ENCODE data around the gene ZXDC.

Gene ZXDC

GRCh38 chr3:126417515-126417914, 58.2 kb downstream of the ZXDC start:
- Histone ChIP-seq H3K9me3 (ENCODE audit: control insufficient read depth, low read length) (no peaks in the 10 kb centered on the region), H3K4me1 (ENCODE audit: control insufficient read depth, insufficient read depth, low read length) (no peaks in the 10 kb centered on the region), H3K27ac (ENCODE audit: insufficient read depth, low read depth, low read length, poor library complexity, severe bottlenecking) (no peak overlapping the region), H3K27me3 (ENCODE audit: control insufficient read depth, insufficient read depth, low read length, poor library complexity, severe bottlenecking) (no peaks in the 10 kb centered on the region), H3K36me3 (ENCODE audit: control insufficient read depth, insufficient read depth, low read length) (no peaks in the 10 kb centered on the region), H3K4me3 (ENCODE audit: insufficient read depth, low read depth, low read length) (no peak overlapping the region)
- WGBS, 2 experiments, result 85 to 87% methylated on average over 5 of the region's 5 CpGs

- no peaks in the 10 kb centered on the region for H3K36me3 ChIP-seq (ENCODE audit: control insufficient read depth, insufficient read depth, low read length)
- no peaks in the 10 kb centered on the region for H3K4me1 ChIP-seq (ENCODE audit: control insufficient read depth, insufficient read depth, low read length)
- 95 to 97% methylated on average over 6 to 7 of the region's 7 CpGs for WGBS, 2 experiments
- H3K27ac ChIP-seq (ENCODE audit: insufficient read depth, low read depth, low read length, poor library complexity, severe bottlenecking), result no peak overlapping the region
- H3K9me3 ChIP-seq (ENCODE audit: control insufficient read depth, low read length), result no peaks in the 10 kb centered on the region
- H3K27me3 ChIP-seq (ENCODE audit: control insufficient read depth, insufficient read depth, low read length, poor library complexity, severe bottlenecking), result no peaks in the 10 kb centered on the region
- no peak overlapping the region for H3K4me3 ChIP-seq (ENCODE audit: insufficient read depth, low read depth, low read length)
Observed at GRCh38 chr3:126416943-126417342, 58.7 kb downstream of the ZXDC start.

- H3K27ac ChIP-seq (ENCODE audit: insufficient read depth, low read depth, low read length, poor library complexity, severe bottlenecking), result no peak overlapping the region
- WGBS, 2 experiments, result 94% methylated on average over 61 of the region's 61 CpGs
- no peaks in the 10 kb centered on the region for H3K27me3 ChIP-seq (ENCODE audit: control insufficient read depth, insufficient read depth, low read length, poor library complexity, severe bottlenecking)
- H3K9me3 ChIP-seq (ENCODE audit: control insufficient read depth, low read length), result no peaks in the 10 kb centered on the region
- H3K36me3 ChIP-seq (ENCODE audit: control insufficient read depth, insufficient read depth, low read length), result no peaks in the 10 kb centered on the region
- H3K4me1 ChIP-seq (ENCODE audit: control insufficient read depth, insufficient read depth, low read length), result no peaks in the 10 kb centered on the region
- H3K4me3 ChIP-seq (ENCODE audit: insufficient read depth, low read depth, low read length), result no peak overlapping the region
Observed at GRCh38 chr3:126415661-126416591, 59.8 kb downstream of the ZXDC start.

GRCh38 chr3:126414961-126415660, 60.6 kb downstream of the ZXDC start:
- H3K4me1 ChIP-seq (ENCODE audit: control insufficient read depth, insufficient read depth, low read length), result peaks cover 4% of the 10 kb centered on the region
- no peaks in the 10 kb centered on the region for H3K9me3 ChIP-seq (ENCODE audit: control insufficient read depth, low read length)
- no peaks in the 10 kb centered on the region for H3K36me3 ChIP-seq (ENCODE audit: control insufficient read depth, insufficient read depth, low read length)
- no peaks in the 10 kb centered on the region for H3K27me3 ChIP-seq (ENCODE audit: control insufficient read depth, insufficient read depth, low read length, poor library complexity, severe bottlenecking)
- no peak overlapping the region for H3K27ac ChIP-seq (ENCODE audit: insufficient read depth, low read depth, low read length, poor library complexity, severe bottlenecking)
- WGBS, 2 experiments, result 93 to 95% methylated on average over 12 of the region's 12 CpGs
- H3K4me3 ChIP-seq (ENCODE audit: insufficient read depth, low read depth, low read length), result no peak overlapping the region

GRCh38 chr3:126414406-126414805, 61.3 kb downstream of the ZXDC start:
- Histone ChIP-seq H3K4me1 (ENCODE audit: control insufficient read depth, insufficient read depth, low read length) (peaks cover 4% of the 10 kb centered on the region), H3K27ac (ENCODE audit: insufficient read depth, low read depth, low read length, poor library complexity, severe bottlenecking) (no peak overlapping the region), H3K36me3 (ENCODE audit: control insufficient read depth, insufficient read depth, low read length) (no peaks in the 10 kb centered on the region), H3K4me3 (ENCODE audit: insufficient read depth, low read depth, low read length) (no peak overlapping the region), H3K9me3 (ENCODE audit: control insufficient read depth, low read length) (no peaks in the 10 kb centered on the region), H3K27me3 (ENCODE audit: control insufficient read depth, insufficient read depth, low read length, poor library complexity, severe bottlenecking) (no peaks in the 10 kb centered on the region)
- WGBS, 2 experiments, result 88 to 92% methylated on average over 11 of the region's 11 CpGs

- WGBS, 2 experiments, result 71 to 78% methylated on average over 4 of the region's 4 CpGs
- Histone ChIP-seq H3K9me3 (ENCODE audit: control insufficient read depth, low read length) (no peaks in the 10 kb centered on the region), H3K4me1 (ENCODE audit: control insufficient read depth, insufficient read depth, low read length) (peaks cover 4% of the 10 kb centered on the region), H3K36me3 (ENCODE audit: control insufficient read depth, insufficient read depth, low read length) (no peaks in the 10 kb centered on the region), H3K4me3 (ENCODE audit: insufficient read depth, low read depth, low read length) (no peak overlapping the region), H3K27me3 (ENCODE audit: control insufficient read depth, insufficient read depth, low read length, poor library complexity, severe bottlenecking) (no peaks in the 10 kb centered on the region), H3K27ac (ENCODE audit: insufficient read depth, low read depth, low read length, poor library complexity, severe bottlenecking) (no peak overlapping the region)
Observed at GRCh38 chr3:126413693-126414080, 62.0 kb downstream of the ZXDC start.

GRCh38 chr3:126412841-126413692, 62.6 kb downstream of the ZXDC start:
- Histone ChIP-seq H3K27ac (ENCODE audit: insufficient read depth, low read depth, low read length, poor library complexity, severe bottlenecking) (no peak overlapping the region), H3K27me3 (ENCODE audit: control insufficient read depth, insufficient read depth, low read length, poor library complexity, severe bottlenecking) (no peaks in the 10 kb centered on the region), H3K4me1 (ENCODE audit: control insufficient read depth, insufficient read depth, low read length) (peaks cover 4% of the 10 kb centered on the region), H3K4me3 (ENCODE audit: insufficient read depth, low read depth, low read length) (no peak overlapping the region), H3K36me3 (ENCODE audit: control insufficient read depth, insufficient read depth, low read length) (no peaks in the 10 kb centered on the region), H3K9me3 (ENCODE audit: control insufficient read depth, low read length) (no peaks in the 10 kb centered on the region)
- 92 to 93% methylated on average over 6 of the region's 6 CpGs for WGBS, 2 experiments

GRCh38 chr3:126408099-126408498, 67.6 kb downstream of the ZXDC start:
- Histone ChIP-seq H3K4me1 (ENCODE audit: control insufficient read depth, insufficient read depth, low read length) (peaks cover 4% of the 10 kb centered on the region), H3K27ac (ENCODE audit: insufficient read depth, low read depth, low read length, poor library complexity, severe bottlenecking) (peak overlapping the region; percentile 4), H3K27me3 (ENCODE audit: control insufficient read depth, insufficient read depth, low read length, poor library complexity, severe bottlenecking) (no peaks in the 10 kb centered on the region), H3K9me3 (ENCODE audit: control insufficient read depth, low read length) (no peaks in the 10 kb centered on the region), H3K4me3 (ENCODE audit: insufficient read depth, low read depth, low read length) (no peak overlapping the region), H3K36me3 (ENCODE audit: control insufficient read depth, insufficient read depth, low read length) (no peaks in the 10 kb centered on the region)
- 90% methylated on average over 5 of the region's 5 CpGs for WGBS, 2 experiments

- Histone ChIP-seq H3K36me3 (ENCODE audit: control insufficient read depth, insufficient read depth, low read length) (no peaks in the 10 kb centered on the region), H3K27ac (ENCODE audit: insufficient read depth, low read depth, low read length, poor library complexity, severe bottlenecking) (no peak overlapping the region), H3K27me3 (ENCODE audit: control insufficient read depth, insufficient read depth, low read length, poor library complexity, severe bottlenecking) (no peaks in the 10 kb centered on the region), H3K9me3 (ENCODE audit: control insufficient read depth, low read length) (no peaks in the 10 kb centered on the region), H3K4me3 (ENCODE audit: insufficient read depth, low read depth, low read length) (no peak overlapping the region), H3K4me1 (ENCODE audit: control insufficient read depth, insufficient read depth, low read length) (peaks cover 4% of the 10 kb centered on the region)
- 91 to 94% methylated on average over 5 of the region's 5 CpGs for WGBS, 2 experiments
Observed at GRCh38 chr3:126407412-126408044, 68.2 kb downstream of the ZXDC start.

Data from ectodermal cell (in vitro differentiated cells).